GM10266 (cell line): ENCODE results near the gene SH2D4B.

Experiments used
- DNase-seq: peaks from one replicate; pipeline ENCODE4 v3.0.0; 2012; ENCODE audit errors: extremely low spot score
- TF ChIP-seq, protein P1 (sequence below): IDR thresholded peaks from 2 replicates; pipeline ENCODE4 v1.5.1; 2012; ENCODE audit warnings: mild to moderate bottlenecking, low read depth; ENCODE audit not compliant: control insufficient read depth, insufficient read depth; ENCODE audit errors: missing control alignments

Gene SH2D4B

DNA sequence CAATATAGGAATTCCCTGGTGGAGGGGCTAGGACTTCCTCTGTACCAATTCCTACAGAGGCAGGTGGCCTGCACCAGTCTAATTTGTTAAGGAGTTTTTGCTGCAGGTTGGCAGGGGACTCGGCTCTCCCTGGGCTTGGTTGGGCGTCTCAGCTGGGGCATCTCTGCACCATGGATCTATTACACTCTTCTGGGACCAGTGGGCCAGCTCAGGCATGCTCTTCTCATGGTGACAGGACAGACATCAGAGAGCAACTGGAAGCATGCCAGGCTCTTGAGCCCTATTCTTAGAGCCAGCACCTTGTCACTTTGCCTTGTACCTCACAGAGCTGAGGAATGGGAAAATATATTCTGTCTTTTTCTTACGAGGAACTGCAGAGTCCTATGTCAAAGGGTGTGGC lies 74.6 kb downstream of the SH2D4B start:
- TF ChIP-seq, protein P1, sequence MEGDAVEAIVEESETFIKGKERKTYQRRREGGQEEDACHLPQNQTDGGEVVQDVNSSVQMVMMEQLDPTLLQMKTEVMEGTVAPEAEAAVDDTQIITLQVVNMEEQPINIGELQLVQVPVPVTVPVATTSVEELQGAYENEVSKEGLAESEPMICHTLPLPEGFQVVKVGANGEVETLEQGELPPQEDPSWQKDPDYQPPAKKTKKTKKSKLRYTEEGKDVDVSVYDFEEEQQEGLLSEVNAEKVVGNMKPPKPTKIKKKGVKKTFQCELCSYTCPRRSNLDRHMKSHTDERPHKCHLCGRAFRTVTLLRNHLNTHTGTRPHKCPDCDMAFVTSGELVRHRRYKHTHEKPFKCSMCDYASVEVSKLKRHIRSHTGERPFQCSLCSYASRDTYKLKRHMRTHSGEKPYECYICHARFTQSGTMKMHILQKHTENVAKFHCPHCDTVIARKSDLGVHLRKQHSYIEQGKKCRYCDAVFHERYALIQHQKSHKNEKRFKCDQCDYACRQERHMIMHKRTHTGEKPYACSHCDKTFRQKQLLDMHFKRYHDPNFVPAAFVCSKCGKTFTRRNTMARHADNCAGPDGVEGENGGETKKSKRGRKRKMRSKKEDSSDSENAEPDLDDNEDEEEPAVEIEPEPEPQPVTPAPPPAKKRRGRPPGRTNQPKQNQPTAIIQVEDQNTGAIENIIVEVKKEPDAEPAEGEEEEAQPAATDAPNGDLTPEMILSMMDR: no peak
- DNase-seq: no peak

DNA sequence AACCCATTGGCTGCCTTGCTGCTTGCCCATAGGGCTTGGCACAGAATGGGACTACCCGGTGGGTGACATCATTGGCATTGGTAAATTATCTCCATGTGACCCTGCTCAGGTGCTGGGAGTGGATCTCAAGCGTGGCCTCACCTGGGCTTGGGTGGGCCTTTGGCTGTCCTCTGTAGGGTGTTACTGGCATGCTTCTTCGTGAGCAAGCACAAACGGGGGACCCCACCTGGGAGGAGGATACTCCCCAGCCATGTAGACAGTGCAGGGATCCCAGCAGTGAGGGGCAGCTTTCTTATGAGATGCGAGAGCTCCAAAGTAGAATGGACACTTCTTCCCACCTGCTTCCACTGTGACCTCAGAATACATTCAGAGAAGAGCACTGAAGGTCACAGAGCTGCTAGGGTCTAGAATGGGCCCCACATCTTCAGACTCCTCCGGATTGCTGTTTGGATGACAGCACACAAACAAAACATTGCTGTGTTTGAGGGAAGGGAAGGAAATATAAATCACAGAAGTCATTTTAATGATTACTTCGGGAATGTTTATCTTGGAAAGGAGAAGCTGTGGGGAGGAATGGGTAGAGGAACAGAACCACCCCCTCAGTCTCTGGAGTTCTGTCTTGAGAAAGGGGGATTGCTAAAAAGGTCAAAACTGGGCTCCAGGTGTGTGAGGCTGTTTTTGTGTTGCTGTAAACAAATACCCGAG lies 75.9 kb downstream of the SH2D4B start:
- DNase-seq: no peak
- TF ChIP-seq, protein P1: no peak

DNA sequence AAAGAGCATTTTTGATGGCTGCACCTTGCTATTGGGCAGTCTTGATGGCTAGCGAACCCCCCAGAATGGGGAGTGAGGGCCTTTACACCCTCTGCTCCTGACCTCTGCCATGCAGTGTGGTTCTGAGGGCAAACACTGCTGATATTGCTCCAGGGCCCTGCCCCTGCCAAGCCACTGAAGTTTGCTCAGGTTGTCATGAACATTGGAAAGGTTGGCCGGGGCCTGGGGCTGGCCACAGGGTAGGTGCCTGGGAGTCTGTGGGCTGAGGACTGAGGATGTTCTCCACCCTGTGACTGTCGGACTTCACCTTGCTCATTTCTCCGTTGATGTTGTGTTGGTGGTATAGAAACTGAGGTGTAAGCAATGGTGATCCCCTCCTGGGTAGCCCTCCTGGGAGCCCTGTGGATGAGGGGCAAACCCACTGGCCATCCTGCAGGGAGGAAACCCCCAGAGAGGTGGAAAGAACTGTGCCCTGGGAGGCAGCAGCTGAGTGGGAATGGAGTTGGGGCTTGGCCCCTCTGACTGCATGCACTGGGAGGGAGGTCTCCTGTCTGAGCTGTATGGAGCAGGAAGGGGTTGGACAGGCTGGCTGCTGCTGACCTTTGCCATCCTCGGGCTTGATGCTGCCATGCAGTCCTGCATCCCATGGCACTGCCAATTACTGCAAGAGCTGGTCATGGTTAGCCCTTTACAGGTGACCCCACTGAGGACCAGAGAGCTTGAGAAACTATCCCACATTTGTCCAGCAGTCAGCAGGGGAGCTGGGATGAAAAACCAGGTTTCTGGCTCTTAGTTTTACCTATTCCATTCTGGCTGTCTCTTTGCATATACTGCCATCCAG lies 77.1 kb downstream of the SH2D4B start:
- TF ChIP-seq, protein P1: no peak
- DNase-seq: no peak

DNA sequence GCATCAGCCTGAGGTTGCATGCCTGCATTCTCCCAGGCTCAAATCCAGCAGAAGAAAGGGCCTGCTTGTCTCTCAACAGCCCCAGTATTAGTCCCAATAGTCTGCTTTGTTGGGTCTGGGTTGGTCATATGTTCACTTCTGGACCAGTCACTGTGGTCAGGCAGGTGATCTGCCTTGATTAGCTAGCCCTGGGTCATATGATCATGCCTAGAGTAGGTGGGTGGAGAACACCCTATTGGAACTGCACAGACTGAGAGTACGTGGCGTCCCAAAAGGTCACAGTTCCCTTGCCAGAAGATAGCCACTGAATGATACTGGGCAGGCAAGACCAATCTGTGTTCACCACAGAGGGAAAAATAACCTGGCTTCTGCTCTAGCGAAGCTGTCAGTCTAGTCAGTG lies 80.1 kb downstream of the SH2D4B start:
- TF ChIP-seq, protein P1: no peak
- DNase-seq: no peak

DNA sequence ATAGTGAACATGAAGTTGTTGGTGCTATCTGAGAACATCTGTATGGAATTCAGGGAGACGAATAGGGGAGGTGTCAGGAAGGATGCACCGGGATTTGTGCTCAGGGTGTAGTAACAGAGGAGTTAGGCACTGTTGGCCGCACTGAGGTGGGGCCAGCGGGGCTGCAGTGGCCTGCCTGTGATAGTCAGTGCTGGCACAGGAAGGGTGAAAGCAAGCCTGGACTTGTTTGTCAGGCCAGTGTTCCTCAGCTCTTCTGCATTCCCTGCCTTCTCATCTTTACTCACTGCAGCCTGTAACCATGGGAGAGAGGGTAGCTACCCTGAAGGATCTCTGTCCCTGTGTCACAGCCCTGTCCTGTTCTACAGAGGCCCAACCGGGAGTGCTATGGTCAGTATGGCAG lies 81.3 kb downstream of the SH2D4B start:
- DNase-seq: no peak
- TF ChIP-seq, protein P1: no peak

DNA sequence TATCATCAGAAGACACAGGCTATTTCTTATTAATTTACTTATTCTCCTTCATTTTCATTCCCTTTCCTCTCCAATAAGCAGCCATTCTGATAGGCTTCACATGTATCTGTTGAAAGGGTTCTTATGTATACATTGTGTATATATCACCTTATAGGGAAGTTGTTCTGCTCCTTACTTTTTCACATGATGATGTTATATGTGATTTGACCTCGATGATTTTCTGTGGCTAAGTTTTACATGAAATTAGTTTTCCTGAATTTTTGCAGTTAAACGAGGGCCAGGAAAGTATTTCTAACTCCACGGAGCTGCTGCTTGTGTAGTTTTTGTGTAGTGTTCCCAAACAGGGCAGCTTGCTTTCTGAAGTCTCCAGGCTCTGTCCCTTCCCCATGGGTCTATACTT lies 84.5 kb downstream of the SH2D4B start:
- TF ChIP-seq, protein P1: no peak
- DNase-seq: no peak

DNA sequence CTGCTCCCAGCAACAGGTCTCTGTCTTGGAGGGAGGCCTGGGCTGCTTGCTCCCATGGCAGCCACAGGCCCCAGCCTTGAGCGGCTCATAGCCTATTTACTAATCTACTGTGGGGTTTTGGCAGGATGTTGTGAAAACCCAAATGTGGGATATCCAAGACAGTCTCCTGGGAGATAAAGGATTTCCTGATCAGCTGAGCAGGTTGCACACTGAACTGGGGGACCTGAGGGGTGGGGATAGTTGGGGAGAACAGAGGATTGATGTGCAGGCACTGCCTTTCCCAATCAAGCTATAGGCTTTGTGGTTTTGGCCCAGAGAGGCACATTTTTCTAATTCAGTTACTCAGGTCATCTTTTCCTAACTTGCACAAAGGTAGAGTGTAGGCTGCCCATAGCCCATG lies 92.6 kb downstream of the SH2D4B start:
- TF ChIP-seq, protein P1: no peak
- DNase-seq: no peak
